ENCODE results near the gene KRTAP10-9. TPM values are rescaled to one million over a fixed set of nuclear protein-coding genes. Genes with fewer than 3 reads are reported as not detected.
"Not testable (repeated sequence)": the region's sequence is repeated elsewhere in the genome, so short reads cannot be mapped to it uniquely, and the experiment has no call there.

Gene KRTAP10-9
- total RNA-seq, 1 donor from 2014 or later = not detected

- Histone ChIP-seq H3K27me3 (no peaks in the 10 kb centered on the region), H3K27ac (no peak overlapping the region), H3K9me3 (no peaks in the 10 kb centered on the region), H3K4me1 (no peaks in the 10 kb centered on the region), H3K36me3 (no peaks in the 10 kb centered on the region), H3K4me3 (no peak overlapping the region)
- TF ChIP-seq POLR2AphosphoS5 (IDR thresholded peaks at IDR 0.05; ENCODE audit: insufficient read depth in 1 of 2, low read depth in 1 of 2) (no peak), POLR2A (IDR thresholded peaks at IDR 0.05) (no peak)
- TF ChIP-seq, protein P1, sequence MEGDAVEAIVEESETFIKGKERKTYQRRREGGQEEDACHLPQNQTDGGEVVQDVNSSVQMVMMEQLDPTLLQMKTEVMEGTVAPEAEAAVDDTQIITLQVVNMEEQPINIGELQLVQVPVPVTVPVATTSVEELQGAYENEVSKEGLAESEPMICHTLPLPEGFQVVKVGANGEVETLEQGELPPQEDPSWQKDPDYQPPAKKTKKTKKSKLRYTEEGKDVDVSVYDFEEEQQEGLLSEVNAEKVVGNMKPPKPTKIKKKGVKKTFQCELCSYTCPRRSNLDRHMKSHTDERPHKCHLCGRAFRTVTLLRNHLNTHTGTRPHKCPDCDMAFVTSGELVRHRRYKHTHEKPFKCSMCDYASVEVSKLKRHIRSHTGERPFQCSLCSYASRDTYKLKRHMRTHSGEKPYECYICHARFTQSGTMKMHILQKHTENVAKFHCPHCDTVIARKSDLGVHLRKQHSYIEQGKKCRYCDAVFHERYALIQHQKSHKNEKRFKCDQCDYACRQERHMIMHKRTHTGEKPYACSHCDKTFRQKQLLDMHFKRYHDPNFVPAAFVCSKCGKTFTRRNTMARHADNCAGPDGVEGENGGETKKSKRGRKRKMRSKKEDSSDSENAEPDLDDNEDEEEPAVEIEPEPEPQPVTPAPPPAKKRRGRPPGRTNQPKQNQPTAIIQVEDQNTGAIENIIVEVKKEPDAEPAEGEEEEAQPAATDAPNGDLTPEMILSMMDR (IDR thresholded peaks at IDR 0.05) = no peak
- intact Hi-C loops (cut with DNase I) = loop anchor here (10.0 kb wide), 1 partner anchor 134 kb away; the partner anchor contains the start of gene LRRC3
- peak in 1 of 2 donors; percentile 58 for DNase-seq (ENCODE audit: extremely low spot score in 2 of 2)
These were observed 37.8 kb upstream of the KRTAP10-9 start for GRCh38 chr21:44589094-44589493.

- Histone ChIP-seq H3K27ac (no peak overlapping the region), H3K4me3 (no peak overlapping the region), H3K36me3 (no peaks in the 10 kb centered on the region), H3K9me3 (no peaks in the 10 kb centered on the region), H3K27me3 (no peaks in the 10 kb centered on the region), H3K4me1 (no peaks in the 10 kb centered on the region)
- TF ChIP-seq POLR2AphosphoS5 (IDR thresholded peaks at IDR 0.05; ENCODE audit: insufficient read depth in 1 of 2, low read depth in 1 of 2) (no peak), POLR2A (IDR thresholded peaks at IDR 0.05) (no peak)
- TF ChIP-seq, protein P1 (IDR thresholded peaks at IDR 0.05) = no peak
- DNase-seq (ENCODE audit: extremely low spot score in 2 of 2) = peak; percentile 52 to 79
- intact Hi-C loops (cut with DNase I) = loop anchor here (10.0 kb wide), 1 partner anchor 135 kb away; the partner anchor contains the start of gene LRRC3
These were observed 37.1 kb upstream of the KRTAP10-9 start for GRCh38 chr21:44589586-44590305.

- Histone ChIP-seq H3K4me1 (no peaks in the 10 kb centered on the region), H3K36me3 (no peaks in the 10 kb centered on the region), H3K27ac (no peak overlapping the region), H3K4me3 (no peak overlapping the region), H3K9me3 (no peaks in the 10 kb centered on the region), H3K27me3 (no peaks in the 10 kb centered on the region)
- intact Hi-C loops (cut with DNase I) = no loop called here
- DNase-seq (ENCODE audit: extremely low spot score in 2 of 2) = peak in 1 of 2 donors; percentile 79
- TF ChIP-seq, protein P1 (IDR thresholded peaks at IDR 0.05) = no peak
- TF ChIP-seq POLR2A (IDR thresholded peaks at IDR 0.05) (no peak), POLR2AphosphoS5 (IDR thresholded peaks at IDR 0.05; ENCODE audit: insufficient read depth in 1 of 2, low read depth in 1 of 2) (no peak)
These were observed 36.6 kb upstream of the KRTAP10-9 start for GRCh38 chr21:44590311-44590721.

GRCh38 chr21:44590897-44591800 is 35.7 kb upstream of the KRTAP10-9 start:
- H3K4me1 ChIP-seq; H3K9me3 ChIP-seq; H3K36me3 ChIP-seq; H3K27ac ChIP-seq; H3K4me3 ChIP-seq; H3K27me3 ChIP-seq; intact Hi-C loops (cut with DNase I): not testable (repeated sequence)
- DNase-seq (ENCODE audit: extremely low spot score in 2 of 2) = peak; percentile 54 to 93

GRCh38 chr21:44591801-44592130 is 35.1 kb upstream of the KRTAP10-9 start:
- H3K4me1 ChIP-seq; DNase-seq (ENCODE audit: extremely low spot score in 2 of 2); H3K36me3 ChIP-seq; H3K27ac ChIP-seq; H3K27me3 ChIP-seq; H3K4me3 ChIP-seq; H3K9me3 ChIP-seq; intact Hi-C loops (cut with DNase I): not testable (repeated sequence)

Measured in vagina (tissue), 2 donors.